Spleen (tissue), 7 donors: Measurements from ENCODE around the gene PRKCA.

Experiments used
- CTCF ChIP-seq, 11 experiments: fragments of 200-600 bp in 7 of 11; fragments of 450-650 bp in 4 of 11; sonication (generic) in 4 of 11; IDR thresholded peaks in 8 of 11; conservative IDR thresholded peaks in 3 of 11; 1 replicate in 7 of 11; 2 replicates in 4 of 11; pipeline versions ENCODE4 v1.4.0 to v1.8.0; 2016 to 2021; ENCODE audit warnings: antibody characterized with exemption in 11 of 11, inconsistent platforms in 4 of 11, mild to moderate bottlenecking in 1 of 11
- POLR2A ChIP-seq, 3 donors: fragments of 450-650 bp; IDR thresholded peaks; one replicate each; pipeline ENCODE4 v1.5.1; 2017; ENCODE audit warnings: antibody characterized with exemption in 3 of 3, mild to moderate bottlenecking in 1 of 3
- POLR2AphosphoS5 ChIP-seq, 3 donors: sonication (generic); formaldehyde crosslinking; IDR thresholded peaks; one replicate each; pipeline ENCODE4 v1.5.1; 2017; ENCODE audit warnings: antibody characterized with exemption in 3 of 3
- donor health status: DM: no; HTN: no; CAD: no; lungs with moderate emphysema.
- donor health status: DM: no; HTN: no; CAD: no.
- donor health status: DM: no; HTN: no; CAD: no.

DNA sequence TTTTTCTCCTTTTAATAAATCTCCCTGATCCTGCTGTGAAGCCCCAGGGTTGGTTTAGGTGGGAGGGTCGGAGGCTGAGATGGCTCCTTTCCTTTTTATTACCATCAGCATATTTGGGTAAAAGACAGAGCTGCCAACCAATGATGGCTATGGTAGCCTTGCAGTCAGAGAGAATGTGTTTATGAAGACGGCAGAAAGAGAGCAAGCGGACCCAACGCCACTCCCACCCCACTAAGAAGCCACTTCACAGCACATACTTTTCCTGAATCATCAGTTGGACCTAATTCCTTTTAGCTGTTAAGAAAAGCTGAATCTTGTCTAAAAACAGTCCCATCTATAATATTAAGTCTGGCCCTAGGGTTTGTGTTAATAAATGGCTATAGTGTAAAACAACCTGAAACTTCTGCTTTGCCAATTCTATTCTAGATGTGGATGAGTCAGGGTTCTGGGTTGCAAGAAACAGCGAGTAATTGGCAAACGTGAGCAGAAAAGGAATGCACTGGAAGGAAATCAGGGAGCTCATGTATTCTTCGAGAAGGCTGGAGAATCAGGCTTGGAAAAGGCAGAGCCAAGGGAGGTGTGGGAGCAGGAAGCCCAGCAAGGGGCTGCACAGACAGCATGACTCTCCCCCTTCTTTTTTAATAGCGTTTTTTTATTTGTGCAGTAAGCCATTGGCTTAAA lies 34.0 kb upstream of the PRKCA start:
- TF ChIP-seq CTCF (IDR thresholded peaks at IDR 0.05 in 8 of 11, conservative IDR thresholded peaks at IDR 0.05 in 3 of 11) (no peak), POLR2AphosphoS5 (IDR thresholded peaks at IDR 0.05) (no peak), POLR2A (IDR thresholded peaks at IDR 0.05) (no peak)
